GM12873 (cell line): ENCODE results near the gene HSF2.

Source experiments
- TF ChIP-seq, protein P1 (sequence below): IDR thresholded peaks from 2 replicates; pipeline ENCODE4 v1.5.1; 2012; ENCODE audit warnings: low read depth, mild to moderate bottlenecking, moderate library complexity, low read length, control low read depth; ENCODE audit not compliant: insufficient read depth; ENCODE audit errors: missing control alignments

Gene HSF2

DNA sequence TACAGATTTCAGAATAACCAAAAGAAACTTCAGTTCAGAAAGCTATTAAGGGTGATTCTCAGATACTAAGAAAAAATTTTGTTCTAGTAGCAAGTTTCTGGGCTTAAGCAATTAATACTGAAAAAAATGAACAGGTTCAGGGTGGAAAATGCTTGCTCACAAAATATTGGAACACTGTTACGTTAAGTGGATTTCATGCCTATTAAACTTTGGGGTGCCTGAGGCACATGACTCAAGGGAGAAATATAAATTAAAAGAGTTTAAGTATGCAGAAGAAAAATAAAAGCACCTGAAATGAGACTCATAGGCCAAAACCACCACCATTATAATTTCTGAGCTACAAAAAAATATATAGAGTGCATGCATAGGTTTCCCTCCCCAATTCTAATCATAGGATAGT is 32.3 kb upstream of the HSF2 start:
- TF ChIP-seq, protein P1, sequence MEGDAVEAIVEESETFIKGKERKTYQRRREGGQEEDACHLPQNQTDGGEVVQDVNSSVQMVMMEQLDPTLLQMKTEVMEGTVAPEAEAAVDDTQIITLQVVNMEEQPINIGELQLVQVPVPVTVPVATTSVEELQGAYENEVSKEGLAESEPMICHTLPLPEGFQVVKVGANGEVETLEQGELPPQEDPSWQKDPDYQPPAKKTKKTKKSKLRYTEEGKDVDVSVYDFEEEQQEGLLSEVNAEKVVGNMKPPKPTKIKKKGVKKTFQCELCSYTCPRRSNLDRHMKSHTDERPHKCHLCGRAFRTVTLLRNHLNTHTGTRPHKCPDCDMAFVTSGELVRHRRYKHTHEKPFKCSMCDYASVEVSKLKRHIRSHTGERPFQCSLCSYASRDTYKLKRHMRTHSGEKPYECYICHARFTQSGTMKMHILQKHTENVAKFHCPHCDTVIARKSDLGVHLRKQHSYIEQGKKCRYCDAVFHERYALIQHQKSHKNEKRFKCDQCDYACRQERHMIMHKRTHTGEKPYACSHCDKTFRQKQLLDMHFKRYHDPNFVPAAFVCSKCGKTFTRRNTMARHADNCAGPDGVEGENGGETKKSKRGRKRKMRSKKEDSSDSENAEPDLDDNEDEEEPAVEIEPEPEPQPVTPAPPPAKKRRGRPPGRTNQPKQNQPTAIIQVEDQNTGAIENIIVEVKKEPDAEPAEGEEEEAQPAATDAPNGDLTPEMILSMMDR: no peak

DNA sequence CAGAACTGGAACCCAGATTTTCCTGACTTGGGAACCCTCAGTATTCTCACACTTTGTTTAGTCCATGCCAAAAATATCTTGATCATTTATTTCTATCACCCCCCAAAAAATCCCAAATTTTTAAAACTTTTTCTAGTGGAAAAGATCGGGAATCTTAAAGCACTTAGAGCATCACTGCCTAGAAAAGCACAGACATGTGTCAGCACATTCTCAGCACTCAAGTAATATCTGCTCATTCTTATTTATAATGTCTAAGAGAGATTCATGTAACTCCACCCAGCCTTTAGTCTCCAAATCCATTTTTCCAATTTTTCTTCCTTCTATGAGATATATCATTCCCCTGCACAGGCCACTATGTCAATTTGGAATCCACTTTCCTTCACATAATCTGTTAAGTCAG is 29.9 kb upstream of the HSF2 start:
- TF ChIP-seq, protein P1: no peak

DNA sequence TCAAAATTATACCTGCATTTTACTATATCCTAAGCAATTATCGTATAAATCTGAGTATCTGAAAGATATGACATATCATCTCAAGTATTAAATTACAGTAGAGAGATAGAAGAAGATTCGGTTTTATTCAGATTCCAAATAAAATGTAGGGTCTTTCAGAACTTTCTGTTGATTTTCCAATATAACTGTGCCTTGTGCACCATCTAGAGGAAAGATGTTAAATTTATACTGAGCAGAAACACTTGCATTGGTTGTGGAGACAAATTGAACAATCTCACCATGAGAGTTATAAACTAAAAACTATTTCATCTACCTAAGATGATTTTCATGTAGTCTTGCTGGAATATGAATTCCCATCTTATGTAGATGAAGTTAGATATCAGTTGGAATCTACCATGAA is 26.8 kb upstream of the HSF2 start:
- TF ChIP-seq, protein P1: peak; percentile 2

DNA sequence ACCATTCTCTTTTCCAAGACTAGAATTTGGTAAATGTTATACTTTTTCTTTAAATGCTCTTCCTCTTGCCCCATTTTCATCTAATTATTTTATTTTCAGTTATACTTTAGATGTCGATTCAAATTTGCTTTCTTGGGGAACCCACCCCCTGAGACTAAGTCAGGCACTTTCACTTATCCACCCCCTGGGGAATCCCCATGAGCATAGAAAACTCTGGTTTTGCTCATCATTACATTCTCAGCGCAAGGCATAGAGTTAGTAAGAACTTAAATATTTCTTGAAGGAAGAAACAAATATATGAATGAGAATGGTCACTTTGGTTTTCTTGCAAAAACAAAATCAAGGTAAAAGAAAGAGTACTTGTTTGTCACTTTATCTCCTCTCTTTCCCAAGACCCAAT is 25.1 kb upstream of the HSF2 start:
- TF ChIP-seq, protein P1: no peak

DNA sequence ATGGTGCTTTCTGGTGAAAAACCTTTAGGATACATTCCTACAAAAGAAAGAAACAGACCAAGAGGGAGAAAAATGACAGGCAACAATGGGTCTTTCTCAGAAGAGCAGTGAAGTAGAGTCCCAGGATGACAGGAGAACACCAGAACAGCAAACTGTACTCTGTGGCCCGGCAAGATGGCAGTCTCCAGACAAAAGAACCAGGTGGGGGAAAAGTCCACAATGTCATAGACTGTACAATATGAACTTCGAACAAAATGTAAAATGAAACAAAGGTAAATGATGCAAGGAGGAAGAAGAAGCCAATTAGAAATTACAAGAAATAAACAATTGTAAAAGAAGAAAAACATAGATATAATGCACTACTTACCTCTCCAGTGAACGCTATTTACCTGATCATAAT is 23.2 kb upstream of the HSF2 start:
- TF ChIP-seq, protein P1: no peak

DNA sequence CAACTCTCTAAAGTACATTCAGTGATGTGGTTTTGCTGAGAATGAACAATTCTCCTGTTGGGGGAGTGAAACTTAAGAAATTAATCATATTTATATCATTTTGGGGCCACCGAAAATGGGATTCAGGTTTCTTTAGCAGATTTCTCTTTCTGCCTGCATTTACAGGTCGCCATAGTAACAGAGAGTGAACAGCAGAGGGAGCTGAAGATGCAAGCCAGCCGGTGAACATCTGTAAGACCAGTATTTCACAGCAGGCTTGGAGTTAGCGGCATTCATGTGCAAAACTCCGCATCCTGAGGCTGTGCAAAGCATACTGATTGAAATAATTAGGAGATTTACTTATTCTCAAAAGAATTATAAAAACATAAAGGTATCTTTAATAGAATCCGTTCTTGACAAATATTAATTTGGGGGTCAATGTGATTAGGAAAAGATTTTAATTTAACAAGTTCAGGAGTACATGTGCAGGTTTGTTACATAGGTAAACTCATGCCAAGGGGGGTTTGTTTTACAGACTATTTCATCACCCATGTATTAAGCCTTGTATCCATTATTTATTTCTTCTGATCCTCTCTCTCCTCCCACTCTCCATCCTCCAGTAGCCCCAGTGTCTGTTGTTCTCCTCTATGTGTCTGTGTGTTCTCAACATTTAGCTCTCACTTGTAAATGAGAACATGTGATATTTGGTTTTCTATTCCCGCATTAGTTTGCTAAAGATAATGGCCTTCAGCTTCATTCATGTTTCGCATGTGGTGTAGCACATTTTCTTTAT is 17.8 kb upstream of the HSF2 start:
- TF ChIP-seq, protein P1: peak; percentile 76

DNA sequence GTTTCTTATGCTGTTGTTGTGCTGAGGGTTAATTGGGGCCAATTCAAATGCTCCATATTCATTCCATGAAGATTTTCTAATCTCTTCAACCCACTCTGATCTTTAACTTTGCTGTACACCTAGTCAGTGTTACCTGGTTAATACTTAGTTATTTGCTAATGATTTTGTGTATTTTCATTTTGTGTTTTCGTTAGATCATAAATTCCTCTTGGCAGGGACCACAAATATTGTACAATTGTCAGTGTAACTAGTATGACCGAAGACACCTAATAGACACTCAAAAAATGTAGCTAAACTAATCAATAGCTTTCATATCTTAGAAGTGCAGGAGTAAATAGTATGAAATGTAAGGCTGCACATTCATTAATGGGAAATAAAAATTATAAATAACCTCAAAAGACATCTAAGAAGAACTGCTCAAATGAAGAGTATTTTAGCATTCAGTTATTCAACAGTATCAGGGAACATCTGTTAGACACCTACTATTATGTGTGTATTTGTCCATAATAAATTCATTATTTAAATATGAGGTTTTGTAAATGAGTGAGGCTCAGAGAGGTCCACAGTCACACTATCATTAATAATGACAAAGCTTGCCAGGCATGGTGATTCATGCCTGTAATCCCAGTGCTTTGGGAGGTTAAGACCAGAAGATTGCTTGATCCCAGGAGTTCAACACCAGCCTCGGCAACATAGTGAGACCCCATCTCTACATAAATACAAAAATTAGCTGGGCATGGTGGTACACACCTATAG is 13.4 kb upstream of the HSF2 start:
- TF ChIP-seq, protein P1: no peak
